Measurements from ENCODE around the gene FN1. TPM values are rescaled to one million over a fixed set of nuclear protein-coding genes. Genes with fewer than 3 reads are reported as not detected.

FN1 gene
- total and polyA plus RNA-seq, 2 experiments from 2014 or later = 240 to 241 TPM

DNA sequence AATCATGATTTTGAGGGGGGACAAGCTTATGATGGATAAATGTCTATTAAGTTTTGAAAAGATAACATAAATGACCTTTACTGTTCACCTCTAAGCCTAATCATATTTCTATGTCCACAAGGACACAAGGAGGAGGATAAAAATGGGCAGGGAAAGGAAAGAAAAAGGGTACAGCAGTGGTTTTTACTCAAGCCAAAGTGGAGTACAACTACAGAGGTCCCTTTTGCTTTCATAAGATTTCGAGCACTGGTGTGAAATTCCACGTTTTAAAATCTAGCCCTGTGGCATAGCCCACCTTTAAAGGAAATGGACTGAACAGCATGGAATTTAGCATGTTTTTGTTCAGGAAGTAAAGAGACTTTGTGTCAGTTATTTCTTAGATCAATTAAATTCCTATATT is 19.2 kb downstream of the FN1 start:
- no peak for TF ChIP-seq CTCF (IDR thresholded peaks at IDR 0.05; ENCODE audit: low read depth, low read length)
- Histone ChIP-seq H3K4me3 (no peak overlapping the region), H3K27ac (peak overlapping the region; percentile 68), H3K27me3 (no peaks in the 10 kb centered on the region), H3K9me3 (ENCODE audit: low read depth) (no peaks in the 10 kb centered on the region), H3K4me1 (ENCODE audit: low read depth) (peaks cover 23% of the 10 kb centered on the region), H3K36me3 (peaks cover 8% of the 10 kb centered on the region)
- DNase-seq (ENCODE audit: low read depth in 1 of 2, low spot score in 1 of 2) = peak in 1 of 2 donors; percentile 51

- TF ChIP-seq CTCF (IDR thresholded peaks at IDR 0.05; ENCODE audit: low read depth, low read length) = no peak
Observed at GRCh38 chr2:215415820-215416577, 19.9 kb downstream of the FN1 start.

GRCh38 chr2:215415218-215415617 is 20.6 kb downstream of the FN1 start:
- Histone ChIP-seq H3K36me3 (peaks cover 8% of the 10 kb centered on the region), H3K27me3 (no peaks in the 10 kb centered on the region), H3K9me3 (ENCODE audit: low read depth) (no peaks in the 10 kb centered on the region), H3K27ac (no peak overlapping the region), H3K4me3 (no peak overlapping the region), H3K4me1 (ENCODE audit: low read depth) (peaks cover 23% of the 10 kb centered on the region)
- TF ChIP-seq CTCF (IDR thresholded peaks at IDR 0.05; ENCODE audit: low read depth, low read length) = no peak
- no peak for DNase-seq (ENCODE audit: low read depth in 1 of 2, low spot score in 1 of 2)

More at GRCh38 chr2:215415820-215416577, 19.9 kb downstream of the FN1 start:
- H3K4me1 ChIP-seq (ENCODE audit: low read depth) = peaks cover 23% of the 10 kb centered on the region
- H3K4me3 ChIP-seq = no peak overlapping the region
- H3K27ac ChIP-seq = no peak overlapping the region
- DNase-seq (ENCODE audit: low read depth in 1 of 2, low spot score in 1 of 2) = no peak
- H3K27me3 ChIP-seq = no peaks in the 10 kb centered on the region
- no peaks in the 10 kb centered on the region for H3K9me3 ChIP-seq (ENCODE audit: low read depth)
- peaks cover 8% of the 10 kb centered on the region for H3K36me3 ChIP-seq

- Histone ChIP-seq H3K27ac (no peak overlapping the region), H3K9me3 (ENCODE audit: low read depth) (no peaks in the 10 kb centered on the region), H3K4me3 (no peak overlapping the region), H3K27me3 (no peaks in the 10 kb centered on the region), H3K4me1 (ENCODE audit: low read depth) (peaks cover 23% of the 10 kb centered on the region), H3K36me3 (peaks cover 10% of the 10 kb centered on the region)
- DNase-seq (ENCODE audit: low read depth in 1 of 2, low spot score in 1 of 2) = peak in 1 of 2 donors; percentile 18
- TF ChIP-seq CTCF (IDR thresholded peaks at IDR 0.05; ENCODE audit: low read depth, low read length) = no peak
Observed at GRCh38 chr2:215414674-215415073, 21.2 kb downstream of the FN1 start.

DNA sequence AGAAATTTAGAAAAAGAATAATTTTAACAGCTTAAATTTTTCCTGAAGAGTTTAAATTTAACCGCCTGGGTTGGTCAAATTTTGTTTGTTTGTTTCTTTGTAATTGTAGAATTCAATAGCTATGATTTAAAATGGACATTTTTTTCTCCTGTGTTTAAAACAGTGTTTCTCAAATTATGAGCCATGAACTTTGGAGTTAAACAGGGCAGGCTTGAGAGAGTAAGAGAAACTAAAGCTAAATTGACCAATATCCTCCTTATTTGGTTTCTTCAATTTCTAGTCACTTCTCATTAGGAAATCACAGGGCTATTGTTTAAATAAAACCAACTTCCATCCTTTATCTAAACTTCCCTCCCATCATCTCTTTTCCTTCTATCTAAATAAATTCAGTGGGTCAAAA is 21.9 kb downstream of the FN1 start:
- TF ChIP-seq CTCF (IDR thresholded peaks at IDR 0.05; ENCODE audit: low read depth, low read length) = no peak
- Histone ChIP-seq H3K4me1 (ENCODE audit: low read depth) (peaks cover 23% of the 10 kb centered on the region), H3K27ac (no peak overlapping the region), H3K27me3 (no peaks in the 10 kb centered on the region), H3K36me3 (peaks cover 17% of the 10 kb centered on the region), H3K9me3 (ENCODE audit: low read depth) (no peaks in the 10 kb centered on the region), H3K4me3 (no peak overlapping the region)
- no peak for DNase-seq (ENCODE audit: low read depth in 1 of 2, low spot score in 1 of 2)
